Right lobe of liver (tissue), 6 donors: ENCODE measurements around the gene TASL. TPM values are rescaled to one million over a fixed set of nuclear protein-coding genes. Genes with fewer than 3 reads are reported as not detected.

Source experiments
- ATAC-seq, 4 donors: fragments of 200-7000 bp; cut with Tn5 transposase; one replicate each; pipeline ENCODE4 v1.9.1; 2020; ENCODE audit warnings: mild to moderate bottlenecking in 4 of 4, moderate library complexity in 4 of 4
- DNase-seq, 3 donors: peaks; one replicate each; pipeline ENCODE4 v3.0.0-alpha.2; 2020
- H3K27ac ChIP-seq, 3 donors: fragments of 200-600 bp; one replicate each; pipeline ENCODE4 v1.8.0; 2022
- H3K27me3 ChIP-seq, 2 donors: fragments of 200-600 bp; one replicate each; pipeline ENCODE4 v1.8.0; 2022
- H3K36me3 ChIP-seq, 4 donors: fragments of 200-600 bp; sonication (generic) in 1 of 4; one replicate each; pipeline versions ENCODE4 v1.5.1 to v1.8.0; 2017 to 2022; ENCODE audit warnings: control low read depth in 1 of 4
- H3K4me1 ChIP-seq, 4 donors: fragments of 200-600 bp; sonication (generic) in 1 of 4; one replicate each; pipeline versions ENCODE4 v1.5.1 to v1.8.0; 2017 to 2022; ENCODE audit warnings: control low read depth in 1 of 4
- H3K4me3 ChIP-seq, 3 donors: fragments of 200-600 bp; one replicate each; pipeline ENCODE4 v1.8.0; 2022
- H3K9me3 ChIP-seq, 4 donors: fragments of 200-600 bp; sonication (generic) in 1 of 4; one replicate each; pipeline versions ENCODE4 v1.5.1 to v1.8.0; 2017 to 2022; ENCODE audit warnings: control low read depth in 1 of 4
- POLR2A ChIP-seq: fragments of 450-650 bp; IDR thresholded peaks from one replicate; pipeline ENCODE4 v1.6.1; 2017; ENCODE audit warnings: antibody characterized with exemption, mild to moderate bottlenecking
- WGBS: methylation state at CpG from one replicate; pipeline ENCODE4 v1.1.6; 2018; ENCODE audit warnings: low coverage, low lambda C conversion rate; ENCODE audit not compliant: insufficient coverage; ENCODE audit errors: missing lambda C conversion rate; 5-methylcytosine and 5-hydroxymethylcytosine counted together
- intact Hi-C, 2 donors: fragments of 100-400 bp; cut with DNase I; formaldehyde crosslinking; loops; one replicate each; pipeline versions ENCODE4 v1.11.2 to v1.14.1; 2022
- long read RNA-seq: library from polyadenylated mRNA; unstranded; transcript quantifications from one replicate; pipeline ENCODE4 v2.0.0, GENCODE V29; 2019
- total RNA-seq, 6 experiments: library from RNA; depleted of rRNA in 2 of 6; stranded (reverse); fragments of >200 nt in 2 of 6; fragmentation: NEBNext Ultra II Directional in 3 of 6; extraction: Animal tissue kit (Norgen Biotek cat#: 25700) in 3 of 6; gene quantifications; one replicate each; pipeline versions ENCODE4 v1.1.0 to v1.2.4, GENCODE V29; 2016 to 2023
- TF ChIP-seq, protein P1 (sequence below), 4 donors: fragments of 200-600 bp in 3 of 4; fragments of 450-650 bp in 1 of 4; IDR thresholded peaks; one replicate each; pipeline versions ENCODE4 v1.5.1 to v1.8.0; 2016 to 2022; ENCODE audit warnings: antibody characterized with exemption in 4 of 4, mild to moderate bottlenecking in 2 of 4
- donor health status: DM: no; HTN: yes; CAD: no.
- donor health status: DM: no; HTN: no; CAD: no.
- donor health status: DM: no; HTN: no; CAD: no.
- donor health status: DM: no; HTN: yes; CAD: no.
- donor health status: DM: no; HTN: yes; CAD: no.

The TASL gene, protein sequence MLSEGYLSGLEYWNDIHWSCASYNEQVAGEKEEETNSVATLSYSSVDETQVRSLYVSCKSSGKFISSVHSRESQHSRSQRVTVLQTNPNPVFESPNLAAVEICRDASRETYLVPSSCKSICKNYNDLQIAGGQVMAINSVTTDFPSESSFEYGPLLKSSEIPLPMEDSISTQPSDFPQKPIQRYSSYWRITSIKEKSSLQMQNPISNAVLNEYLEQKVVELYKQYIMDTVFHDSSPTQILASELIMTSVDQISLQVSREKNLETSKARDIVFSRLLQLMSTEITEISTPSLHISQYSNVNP
- total RNA-seq: 1 to 10 TPM in 1 of 6 experiments, under 1 TPM in 4, not detected in 1; 0.35 to 1.3 (median 0.50) TPM
- long read RNA-seq: 0 reads

DNA sequence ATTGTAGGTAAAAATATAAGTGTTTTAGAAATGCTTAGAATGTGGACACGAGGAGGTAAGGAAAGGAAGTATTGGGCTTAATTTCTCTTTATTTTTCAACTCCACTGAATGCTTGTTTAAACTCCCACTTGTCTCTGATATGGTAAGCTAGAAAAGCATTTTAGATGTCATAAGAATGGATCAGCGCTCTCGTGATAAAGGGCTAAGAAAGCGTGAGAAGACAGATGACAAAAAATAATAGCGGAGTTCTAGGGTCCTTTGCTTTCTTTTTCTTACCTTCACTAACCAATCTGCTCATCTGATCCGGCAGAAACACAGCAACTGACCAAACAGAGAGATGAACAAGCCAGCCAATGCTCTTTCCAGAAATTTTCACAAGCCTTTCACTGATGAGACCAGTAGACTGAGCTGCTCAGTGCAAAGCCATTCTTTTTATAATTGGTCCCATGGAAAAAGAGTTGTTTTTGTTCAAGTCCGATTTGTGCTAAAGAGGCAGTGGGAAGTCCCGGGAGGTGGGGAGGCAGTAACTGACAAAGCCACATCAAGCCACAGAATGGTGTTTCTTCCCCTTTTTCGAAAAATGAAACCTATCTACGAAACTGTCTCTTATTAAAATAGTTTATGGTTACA is at the start of gene TASL:
Gene TASL, minus strand, starts transcription at position 405 of the 630 bp plus-strand sequence. CDS start 17,411 bp downstream, outside the sequence.
- Histone ChIP-seq H3K4me3 (peak within 1 kb of the TSS in 2 of 3 donors; percentile 5), H3K27ac (peak within 1 kb of the TSS in 2 of 3 donors; percentile 31 to 55), H3K36me3 (no peaks in the 10 kb centered on the region), H3K27me3 (no peaks in the 10 kb centered on the region), H3K9me3 (no peaks in the 10 kb centered on the region), H3K4me1 (peaks cover 0 to 9% (median under 1%) of the 10 kb centered on the region in 4 donors)
- peak; percentile 39 for TF ChIP-seq POLR2A
- TF ChIP-seq, protein P1, sequence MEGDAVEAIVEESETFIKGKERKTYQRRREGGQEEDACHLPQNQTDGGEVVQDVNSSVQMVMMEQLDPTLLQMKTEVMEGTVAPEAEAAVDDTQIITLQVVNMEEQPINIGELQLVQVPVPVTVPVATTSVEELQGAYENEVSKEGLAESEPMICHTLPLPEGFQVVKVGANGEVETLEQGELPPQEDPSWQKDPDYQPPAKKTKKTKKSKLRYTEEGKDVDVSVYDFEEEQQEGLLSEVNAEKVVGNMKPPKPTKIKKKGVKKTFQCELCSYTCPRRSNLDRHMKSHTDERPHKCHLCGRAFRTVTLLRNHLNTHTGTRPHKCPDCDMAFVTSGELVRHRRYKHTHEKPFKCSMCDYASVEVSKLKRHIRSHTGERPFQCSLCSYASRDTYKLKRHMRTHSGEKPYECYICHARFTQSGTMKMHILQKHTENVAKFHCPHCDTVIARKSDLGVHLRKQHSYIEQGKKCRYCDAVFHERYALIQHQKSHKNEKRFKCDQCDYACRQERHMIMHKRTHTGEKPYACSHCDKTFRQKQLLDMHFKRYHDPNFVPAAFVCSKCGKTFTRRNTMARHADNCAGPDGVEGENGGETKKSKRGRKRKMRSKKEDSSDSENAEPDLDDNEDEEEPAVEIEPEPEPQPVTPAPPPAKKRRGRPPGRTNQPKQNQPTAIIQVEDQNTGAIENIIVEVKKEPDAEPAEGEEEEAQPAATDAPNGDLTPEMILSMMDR (IDR thresholded peaks at IDR 0.05): no peak
- DNase-seq (no peak), ATAC-seq (peak in 2 of 4 donors; percentile 23 to 40)
- WGBS: 48% methylated on average over 10 of the region's 10 CpGs
- intact Hi-C loops: no loop called here

DNA sequence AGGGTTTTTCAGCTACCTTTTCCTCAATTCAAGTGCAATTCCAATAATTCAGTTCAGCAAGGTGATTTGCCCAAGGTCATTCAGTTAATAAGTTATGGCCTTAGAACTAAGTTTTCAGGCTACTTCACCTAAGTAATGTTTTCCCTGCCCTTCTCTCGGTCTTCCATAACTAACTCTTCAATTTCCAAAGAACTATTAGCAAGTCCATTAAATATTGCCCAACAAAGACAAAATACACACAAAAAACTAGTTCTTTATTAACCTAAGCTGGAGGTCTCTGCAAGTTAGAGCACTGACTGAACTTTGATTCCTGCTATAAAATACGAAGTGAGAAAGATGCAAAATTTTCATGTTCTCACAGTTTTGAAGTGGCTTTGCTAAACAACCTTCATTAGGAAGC is 48.8 kb upstream of the TASL start:
- Histone ChIP-seq H3K27ac (peak overlapping the region; percentile 34 to 80 (median 65)), H3K9me3 (peaks cover 0 to 8% (median 0%) of the 10 kb centered on the region in 4 donors), H3K27me3 (no peaks in the 10 kb centered on the region), H3K36me3 (no peaks in the 10 kb centered on the region), H3K4me1 (peaks cover 0 to 34% (median 3%) of the 10 kb centered on the region in 4 donors), H3K4me3 (no peak overlapping the region)
- intact Hi-C loops: no loop called here
- TF ChIP-seq, protein P1 (IDR thresholded peaks at IDR 0.05): no peak
- no peak for TF ChIP-seq POLR2A
- ATAC-seq (peak in 3 of 4 donors; percentile 28 to 62 (median 42)), DNase-seq (no peak)
- 22% methylated on average over 2 of the region's 2 CpGs for WGBS

DNA sequence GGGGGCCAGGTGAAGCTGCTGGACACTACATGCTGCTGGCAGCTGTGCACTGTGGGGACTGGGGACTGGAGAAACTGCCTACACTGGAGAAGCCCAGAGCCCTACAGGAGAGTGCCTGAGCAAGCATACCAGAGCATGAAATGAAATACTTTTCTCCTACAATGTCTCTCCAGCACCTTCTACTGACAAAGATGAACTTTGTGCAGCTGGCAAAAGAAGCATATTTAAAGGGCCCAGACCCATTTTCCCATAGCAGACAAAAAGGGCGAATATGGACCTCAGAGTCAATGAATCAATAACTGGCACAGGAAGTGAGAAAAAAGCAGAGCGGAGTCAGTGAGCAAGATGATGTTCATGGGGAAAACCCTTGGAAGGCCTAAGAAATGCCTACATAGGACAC is 44.8 kb upstream of the TASL start:
- DNase-seq (no peak), ATAC-seq (peak in 2 of 4 donors; percentile 34 to 42)
- peaks cover 0 to 8% (median 0%) of the 10 kb centered on the region in 4 donors for H3K9me3 ChIP-seq
- no peaks in the 10 kb centered on the region for H3K36me3 ChIP-seq
- H3K4me3 ChIP-seq: no peak overlapping the region
- H3K27ac ChIP-seq: no peak overlapping the region
- TF ChIP-seq, protein P1 (IDR thresholded peaks at IDR 0.05): no peak
- TF ChIP-seq POLR2A: no peak
- no peaks in the 10 kb centered on the region for H3K27me3 ChIP-seq
- intact Hi-C loops: no loop called here
- peaks cover 0 to 21% (median 2%) of the 10 kb centered on the region in 4 donors for H3K4me1 ChIP-seq
- 28% methylated on average over 2 of the region's 2 CpGs for WGBS

DNA sequence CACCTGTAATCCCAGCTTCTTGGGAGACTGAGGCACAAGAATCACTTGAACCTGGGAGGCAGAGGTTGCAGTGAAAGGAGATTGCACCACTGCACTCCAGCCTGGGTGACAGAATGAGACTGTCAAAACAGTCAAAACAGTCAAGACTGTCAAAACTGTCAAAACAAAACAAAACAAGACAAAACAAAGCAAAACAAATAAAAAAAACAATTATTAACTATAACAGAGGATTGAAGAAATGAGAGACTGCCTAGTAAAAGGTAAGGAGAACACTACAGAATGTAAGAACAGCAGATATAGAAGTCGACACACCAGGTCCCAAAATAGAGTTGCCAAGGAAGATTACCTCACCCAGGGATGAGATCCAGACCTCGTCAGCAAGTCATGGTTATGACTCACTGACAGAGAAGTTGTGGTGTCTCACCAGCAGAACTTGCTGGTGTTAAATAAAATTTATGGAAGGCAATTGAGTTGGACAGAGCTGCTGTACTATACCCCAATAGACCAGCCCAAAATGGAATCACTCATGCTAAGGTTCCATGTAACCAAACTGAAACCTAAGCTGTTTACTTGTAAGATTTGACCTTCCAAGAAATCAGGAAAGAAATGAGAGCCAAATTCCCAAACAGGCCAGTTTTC is 43.5 kb upstream of the TASL start:
- ATAC-seq: peak; percentile 69 to 87 (median 76)
- 34% methylated on average over 2 of the region's 2 CpGs for WGBS
- H3K36me3 ChIP-seq: no peaks in the 10 kb centered on the region

More for the DNA sequence above, 43.5 kb upstream of the TASL start:
- peak overlapping the region; percentile 3 to 75 (median 26) for H3K27ac ChIP-seq
- DNase-seq: no peak
- peaks cover 0 to 9% (median 0%) of the 10 kb centered on the region in 4 donors for H3K4me1 ChIP-seq
- H3K27me3 ChIP-seq: no peaks in the 10 kb centered on the region
- intact Hi-C loops: no loop called here
- peaks cover 0 to 8% (median 0%) of the 10 kb centered on the region in 4 donors for H3K9me3 ChIP-seq
- H3K4me3 ChIP-seq: no peak overlapping the region
- TF ChIP-seq, protein P1 (IDR thresholded peaks at IDR 0.05): no peak
- no peak for TF ChIP-seq POLR2A
